Lower lobe of right lung (tissue), 2 donors: ENCODE data around the gene CD2AP. TPM values are rescaled to one million over a fixed set of nuclear protein-coding genes. Genes with fewer than 3 reads are reported as not detected.

Source experiments
- ATAC-seq, 2 donors: fragments of 200-7000 bp; cut with Tn5 transposase; one replicate each; pipeline ENCODE4 v1.9.1; 2020 to 2022; ENCODE audit warnings: mild to moderate bottlenecking in 2 of 2, moderate library complexity in 2 of 2
- DNase-seq: peaks from one replicate; pipeline ENCODE4 v3.0.0-alpha.2; 2020
- H3K27ac ChIP-seq: fragments of 200-600 bp; one replicate; pipeline ENCODE4 v1.8.0; 2022
- H3K27me3 ChIP-seq: fragments of 200-600 bp; one replicate; pipeline ENCODE4 v1.8.0; 2022; ENCODE audit warnings: low read depth
- H3K36me3 ChIP-seq: fragments of 200-600 bp; one replicate; pipeline ENCODE4 v1.8.0; 2022; ENCODE audit warnings: mild to moderate bottlenecking
- H3K4me1 ChIP-seq: fragments of 200-600 bp; one replicate; pipeline ENCODE4 v1.8.0; 2022
- H3K4me3 ChIP-seq: fragments of 200-600 bp; one replicate; pipeline ENCODE4 v1.8.0; 2022; ENCODE audit warnings: mild to moderate bottlenecking
- H3K9me3 ChIP-seq: fragments of 200-600 bp; one replicate; pipeline ENCODE4 v1.8.0; 2022
- intact Hi-C: fragments of 100-400 bp; cut with DNase I; formaldehyde crosslinking; loops from one replicate; pipeline ENCODE4 v1.11.0; 2022
- total RNA-seq: library from RNA; stranded (reverse); fragmentation: NEBNext Ultra II Directional; extraction: Animal tissue kit (Norgen Biotek cat#: 25700); gene quantifications from one replicate; pipeline ENCODE4 v1.2.1, GENCODE V29; 2021
- TF ChIP-seq, protein P1 (sequence below): fragments of 200-600 bp; IDR thresholded peaks from one replicate; pipeline ENCODE4 v1.8.0; 2022; ENCODE audit warnings: antibody characterized with exemption, mild to moderate bottlenecking
- donor health status: DM: no; HTN: yes; CAD: no; lungs with severe emphysema.

CD2AP gene
- total RNA-seq, 1 donor from 2014 or later = 38.1 TPM

DNA sequence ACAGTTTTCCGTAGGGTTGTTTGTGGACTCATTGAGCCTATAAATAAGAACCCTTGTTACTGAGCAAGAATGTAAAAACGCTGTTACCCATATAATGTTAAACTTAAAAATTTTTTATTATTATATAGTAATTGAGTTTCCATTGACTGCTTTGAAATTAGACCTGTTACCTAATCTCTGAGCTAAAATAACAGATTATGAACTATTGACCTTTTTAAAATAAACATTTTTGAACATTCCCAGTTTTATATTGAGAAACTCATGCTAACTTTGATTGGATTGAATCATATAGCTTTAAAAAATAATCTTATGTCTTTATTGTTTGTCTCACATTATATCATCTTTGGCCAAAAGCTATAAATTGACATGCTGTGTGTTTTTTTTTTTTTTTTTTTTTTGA is 95.5 kb downstream of the CD2AP start:
- Histone ChIP-seq H3K27ac (no peak overlapping the region), H3K4me1 (no peaks in the 10 kb centered on the region), H3K36me3 (peaks cover 18% of the 10 kb centered on the region), H3K27me3 (no peaks in the 10 kb centered on the region), H3K4me3 (no peak overlapping the region), H3K9me3 (no peaks in the 10 kb centered on the region)
- TF ChIP-seq, protein P1, sequence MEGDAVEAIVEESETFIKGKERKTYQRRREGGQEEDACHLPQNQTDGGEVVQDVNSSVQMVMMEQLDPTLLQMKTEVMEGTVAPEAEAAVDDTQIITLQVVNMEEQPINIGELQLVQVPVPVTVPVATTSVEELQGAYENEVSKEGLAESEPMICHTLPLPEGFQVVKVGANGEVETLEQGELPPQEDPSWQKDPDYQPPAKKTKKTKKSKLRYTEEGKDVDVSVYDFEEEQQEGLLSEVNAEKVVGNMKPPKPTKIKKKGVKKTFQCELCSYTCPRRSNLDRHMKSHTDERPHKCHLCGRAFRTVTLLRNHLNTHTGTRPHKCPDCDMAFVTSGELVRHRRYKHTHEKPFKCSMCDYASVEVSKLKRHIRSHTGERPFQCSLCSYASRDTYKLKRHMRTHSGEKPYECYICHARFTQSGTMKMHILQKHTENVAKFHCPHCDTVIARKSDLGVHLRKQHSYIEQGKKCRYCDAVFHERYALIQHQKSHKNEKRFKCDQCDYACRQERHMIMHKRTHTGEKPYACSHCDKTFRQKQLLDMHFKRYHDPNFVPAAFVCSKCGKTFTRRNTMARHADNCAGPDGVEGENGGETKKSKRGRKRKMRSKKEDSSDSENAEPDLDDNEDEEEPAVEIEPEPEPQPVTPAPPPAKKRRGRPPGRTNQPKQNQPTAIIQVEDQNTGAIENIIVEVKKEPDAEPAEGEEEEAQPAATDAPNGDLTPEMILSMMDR = no peak
- DNase-seq (no peak), ATAC-seq (no peak)
- intact Hi-C loops = no loop called here

DNA sequence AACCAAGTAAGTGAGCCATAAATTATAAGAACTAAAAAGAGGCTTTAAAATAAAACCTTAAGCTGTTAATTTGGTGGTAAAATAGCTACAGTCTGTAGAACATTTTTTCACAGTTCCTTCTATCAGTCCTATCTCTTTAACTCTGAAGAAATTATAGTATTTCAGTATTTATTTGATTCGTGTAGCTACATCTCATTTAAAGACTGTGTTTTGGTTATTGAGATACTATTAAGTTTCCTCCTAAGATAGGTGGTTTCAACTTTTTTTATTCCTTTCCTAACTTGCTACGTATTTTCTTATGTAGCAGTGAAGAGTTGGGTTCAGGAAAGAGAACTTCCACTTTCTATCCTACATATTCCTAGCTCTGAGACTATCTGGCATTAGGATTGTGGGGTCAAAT is 97.2 kb downstream of the CD2AP start:
- no peaks in the 10 kb centered on the region for H3K9me3 ChIP-seq
- no peak overlapping the region for H3K27ac ChIP-seq
- H3K27me3 ChIP-seq = no peaks in the 10 kb centered on the region
- DNase-seq (no peak), ATAC-seq (no peak)
- TF ChIP-seq, protein P1 = no peak
- intact Hi-C loops = no loop called here
- no peak overlapping the region for H3K4me3 ChIP-seq
- no peaks in the 10 kb centered on the region for H3K4me1 ChIP-seq
- peaks cover 35% of the 10 kb centered on the region for H3K36me3 ChIP-seq

DNA sequence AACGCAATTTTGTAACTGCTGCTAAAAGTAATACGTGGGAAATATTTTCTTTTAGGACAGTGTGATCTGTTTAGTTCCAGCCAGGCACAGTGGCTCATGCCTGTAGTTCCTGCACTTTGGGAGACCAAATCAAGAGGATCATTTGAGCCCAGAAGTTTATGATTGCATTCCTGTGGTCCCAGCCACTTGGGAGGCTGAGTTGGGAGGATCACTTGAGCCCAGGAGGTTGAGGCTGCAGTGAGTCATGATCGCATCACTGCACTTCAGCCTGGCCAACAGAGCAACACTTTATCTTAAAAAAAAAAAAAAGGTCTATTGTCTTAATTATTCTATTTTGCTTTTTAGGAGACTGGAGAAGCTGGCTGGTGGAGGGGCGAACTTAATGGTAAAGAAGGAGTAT is 101.5 kb downstream of the CD2AP start:
- ATAC-seq = no peak
- no peaks in the 10 kb centered on the region for H3K27me3 ChIP-seq
- intact Hi-C loops = no loop called here
- H3K9me3 ChIP-seq = no peaks in the 10 kb centered on the region
- no peak overlapping the region for H3K27ac ChIP-seq
- no peak for DNase-seq
- no peak overlapping the region for H3K4me3 ChIP-seq
- H3K4me1 ChIP-seq = no peaks in the 10 kb centered on the region
- peaks cover 67% of the 10 kb centered on the region for H3K36me3 ChIP-seq
- TF ChIP-seq, protein P1 = no peak

DNA sequence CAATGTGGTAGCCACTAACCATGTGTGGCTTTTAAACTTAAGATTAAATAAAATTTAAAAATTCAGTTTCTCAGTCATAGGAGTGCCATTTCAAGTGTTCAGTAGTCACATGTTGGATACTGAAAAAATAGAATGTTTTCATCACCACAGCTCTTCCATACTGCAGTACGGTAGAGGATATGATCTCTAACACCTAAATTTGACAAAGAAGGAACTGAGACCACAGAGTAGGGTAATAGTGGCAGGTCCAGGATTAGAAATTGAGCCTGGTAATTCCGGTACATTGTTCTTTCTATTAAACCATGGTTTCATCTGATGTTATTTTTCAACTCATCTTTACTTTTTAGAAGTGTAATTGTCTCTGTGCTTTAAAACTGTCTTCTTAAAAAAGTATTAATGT is 104.0 kb downstream of the CD2AP start:
- TF ChIP-seq, protein P1 = no peak
- Histone ChIP-seq H3K27ac (no peak overlapping the region), H3K36me3 (peaks cover 77% of the 10 kb centered on the region), H3K27me3 (no peaks in the 10 kb centered on the region), H3K4me3 (no peak overlapping the region), H3K4me1 (no peaks in the 10 kb centered on the region), H3K9me3 (no peaks in the 10 kb centered on the region)
- DNase-seq (no peak), ATAC-seq (no peak)
- intact Hi-C loops = no loop called here

DNA sequence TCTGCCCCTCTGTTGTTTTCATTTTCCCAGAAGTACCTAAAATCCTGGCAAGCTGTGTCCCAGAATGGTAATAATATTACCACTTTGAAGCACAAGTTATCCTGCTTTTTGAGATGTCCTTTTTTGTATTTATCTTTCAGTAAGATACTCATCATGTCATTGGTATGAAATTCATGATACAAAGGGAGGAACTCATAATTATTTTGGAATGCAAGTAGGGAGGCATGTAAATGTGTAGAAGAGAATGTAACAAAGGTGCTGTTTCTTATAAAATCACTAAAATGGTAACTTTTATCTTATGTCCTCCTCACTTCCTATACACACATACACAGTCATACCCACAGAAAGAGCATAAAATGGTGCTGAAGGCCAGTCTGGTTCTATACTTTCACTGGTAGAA is 109.9 kb downstream of the CD2AP start:
- Histone ChIP-seq H3K9me3 (no peaks in the 10 kb centered on the region), H3K27me3 (no peaks in the 10 kb centered on the region), H3K36me3 (peaks cover 51% of the 10 kb centered on the region), H3K27ac (no peak overlapping the region), H3K4me3 (no peak overlapping the region), H3K4me1 (no peaks in the 10 kb centered on the region)
- TF ChIP-seq, protein P1 = no peak
- DNase-seq (no peak), ATAC-seq (no peak)
- intact Hi-C loops = no loop called here
